Common myeloid progenitor, CD34-positive (primary cell): ENCODE results near the gene EXOC6B.

Source experiments
- CTCF ChIA-PET: fragments of 350-600 bp; sonication (Branson Sonifier 250); formaldehyde crosslinking; loops from one replicate; lab custom pipeline; 2021; ENCODE audit warnings: antibody characterized with exemption; lab: Charles Lee
- POLR2A ChIA-PET: fragments of 350-600 bp; sonication (Branson Sonifier 250); formaldehyde crosslinking; loops from one replicate; lab custom pipeline; 2021; ENCODE audit warnings: antibody characterized with exemption; lab: Charles Lee
- DNase-seq, 3 donors: peaks; one replicate each; pipeline versions ENCODE4 v3.0.0 to v3.0.0-alpha.2; 2013
- H3K27ac ChIP-seq, 2 experiments: 1 replicate in 1 of 2; 2 replicates in 1 of 2; pipeline ENCODE4 v1.7.0; 2013; ENCODE audit warnings: inconsistent platforms in 2 of 2, low read length in 2 of 2, mild to moderate bottlenecking in 2 of 2, low read depth in 1 of 2, moderate library complexity in 1 of 2; ENCODE audit not compliant: severe bottlenecking in 2 of 2, insufficient read depth in 1 of 2, poor library complexity in 1 of 2
- H3K27me3 ChIP-seq, 5 experiments: replicated peaks in 2 of 5; 1 replicate in 3 of 5; 2 replicates in 2 of 5; pipeline versions ENCODE4 v1.6.1 to v1.7.0; 2013; ENCODE audit warnings: low read length in 4 of 5, mild to moderate bottlenecking in 2 of 5, moderate library complexity in 2 of 5, inconsistent platforms in 1 of 5; ENCODE audit not compliant: insufficient read depth in 5 of 5, control insufficient read depth in 4 of 5
- H3K36me3 ChIP-seq, 4 experiments: 1 replicate in 2 of 4; 2 replicates in 2 of 4; pipeline versions ENCODE4 v1.6.1 to v1.7.0; 2013; ENCODE audit warnings: low read length in 3 of 4, control low read depth in 1 of 4, mild to moderate bottlenecking in 1 of 4; ENCODE audit not compliant: control insufficient read depth in 4 of 4, insufficient read depth in 4 of 4
- H3K4me1 ChIP-seq, 4 experiments: 1 replicate in 3 of 4; 2 replicates in 1 of 4; pipeline versions ENCODE4 v1.6.1 to v1.7.1; 2013; ENCODE audit warnings: low read length in 3 of 4, mild to moderate bottlenecking in 3 of 4, control low read depth in 1 of 4, inconsistent platforms in 1 of 4, moderate library complexity in 1 of 4; ENCODE audit not compliant: control insufficient read depth in 4 of 4, insufficient read depth in 4 of 4; ENCODE audit errors: control extremely low read depth in 1 of 4
- H3K4me3 ChIP-seq, 7 experiments: 1 replicate in 4 of 7; 2 replicates in 3 of 7; pipeline versions ENCODE4 v1.5.1 to v1.7.0; 2013; ENCODE audit warnings: mild to moderate bottlenecking in 7 of 7, low read length in 6 of 7, moderate library complexity in 6 of 7, inconsistent platforms in 2 of 7, low read depth in 2 of 7, control low read depth in 1 of 7; ENCODE audit not compliant: insufficient read depth in 4 of 7, control insufficient read depth in 1 of 7; ENCODE audit errors: extremely low read depth in 1 of 7
- H3K9me3 ChIP-seq, 5 experiments: 1 replicate in 4 of 5; 2 replicates in 1 of 5; pipeline versions ENCODE4 v1.6.1 to v1.7.1; 2013; ENCODE audit warnings: low read length in 4 of 5, mild to moderate bottlenecking in 2 of 5, inconsistent platforms in 1 of 5, low read depth in 1 of 5, moderate library complexity in 1 of 5; ENCODE audit not compliant: control insufficient read depth in 4 of 5, insufficient read depth in 2 of 5; ENCODE audit errors: control extremely low read depth in 1 of 5
- WGBS: methylation state at CpG from one replicate; pipeline ENCODE4 v1.1.5; 2013; ENCODE audit not compliant: insufficient coverage; 5-methylcytosine and 5-hydroxymethylcytosine counted together

EXOC6B gene

DNA sequence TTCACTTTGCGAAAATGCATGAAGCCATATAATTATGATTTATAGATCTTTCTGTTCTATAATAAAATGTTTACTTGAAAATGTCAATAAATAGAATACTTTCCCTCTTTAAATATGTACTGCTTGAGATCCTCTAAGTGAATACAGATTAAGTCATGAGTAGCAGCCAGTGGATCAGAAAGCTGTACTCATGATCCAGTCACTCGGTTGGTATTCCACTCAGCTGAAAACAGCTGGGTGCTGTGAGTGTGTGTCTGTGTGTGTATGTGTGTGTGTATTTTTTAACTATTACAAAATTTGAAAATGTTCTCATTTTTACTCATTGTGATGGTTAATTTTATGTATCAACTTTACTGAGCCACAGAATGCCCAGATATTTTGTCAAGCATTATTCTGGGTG is 536.5 kb downstream of the EXOC6B start:
- DNase-seq, result no peak
- no peak overlapping the region for H3K4me3 ChIP-seq
- no peaks in the 10 kb centered on the region for H3K27me3 ChIP-seq
- H3K36me3 ChIP-seq, result no peaks in the 10 kb centered on the region
- ChIA-PET POLR2A (no interaction called here), CTCF (no interaction called here)
- no peak overlapping the region for H3K27ac ChIP-seq
- H3K9me3 ChIP-seq, result no peaks in the 10 kb centered on the region
- no peaks in the 10 kb centered on the region for H3K4me1 ChIP-seq
- WGBS, result no CpG with 5 or more reads among the region's 2 CpGs

DNA sequence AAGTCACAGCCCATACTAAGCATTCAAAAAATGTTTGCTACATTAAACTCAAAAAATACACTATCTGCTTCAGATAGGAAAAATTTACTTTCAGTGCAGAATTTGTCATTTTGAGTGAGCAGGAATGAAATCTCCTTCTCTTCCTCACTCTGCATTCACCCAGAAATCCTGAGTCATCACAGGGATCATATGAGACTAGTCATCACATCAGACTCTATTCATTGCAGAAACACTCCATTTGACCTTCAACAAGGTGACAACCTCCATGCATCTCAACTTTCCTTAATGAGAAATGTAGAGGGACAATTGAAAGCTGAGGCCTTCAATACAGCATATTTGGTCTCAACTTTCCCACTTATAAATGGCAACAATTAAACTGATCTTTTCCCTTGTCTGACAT is 547.8 kb downstream of the EXOC6B start:
- DNase-seq, result no peak
- H3K36me3 ChIP-seq, result no peaks in the 10 kb centered on the region
- CTCF ChIA-PET, result no interaction called here
- POLR2A ChIA-PET, result no interaction called here
- H3K4me1 ChIP-seq, result no peaks in the 10 kb centered on the region
- H3K4me3 ChIP-seq, result no peak overlapping the region
- no peaks in the 10 kb centered on the region for H3K9me3 ChIP-seq
- H3K27ac ChIP-seq, result no peak overlapping the region
- H3K27me3 ChIP-seq, result no peaks in the 10 kb centered on the region

DNA sequence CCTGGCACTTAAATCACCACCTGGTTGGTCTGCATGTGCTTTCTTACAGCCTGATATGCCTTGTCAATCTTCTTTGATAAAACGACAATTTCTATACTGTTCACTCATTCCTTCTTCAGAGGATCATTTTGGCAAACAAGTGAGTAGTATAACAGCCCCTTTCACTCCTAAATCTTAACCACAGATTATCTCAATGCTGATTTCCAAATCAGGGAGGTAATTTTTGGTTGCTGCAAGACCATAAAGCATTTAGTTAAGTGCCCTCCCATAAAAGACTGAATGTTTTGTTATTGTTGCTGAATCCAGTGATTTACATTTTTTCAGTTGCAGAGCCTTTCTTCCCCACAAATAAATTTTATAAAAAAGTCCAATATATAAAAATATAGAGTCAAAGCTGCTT is 549.0 kb downstream of the EXOC6B start:
- H3K27ac ChIP-seq, result no peak overlapping the region
- no peaks in the 10 kb centered on the region for H3K36me3 ChIP-seq
- no peaks in the 10 kb centered on the region for H3K9me3 ChIP-seq
- WGBS, result 100% methylated on average over 1 of the region's 1 CpG
- ChIA-PET POLR2A (no interaction called here), CTCF (no interaction called here)
- no peak for DNase-seq
- no peaks in the 10 kb centered on the region for H3K4me1 ChIP-seq
- no peaks in the 10 kb centered on the region for H3K27me3 ChIP-seq
- no peak overlapping the region for H3K4me3 ChIP-seq

DNA sequence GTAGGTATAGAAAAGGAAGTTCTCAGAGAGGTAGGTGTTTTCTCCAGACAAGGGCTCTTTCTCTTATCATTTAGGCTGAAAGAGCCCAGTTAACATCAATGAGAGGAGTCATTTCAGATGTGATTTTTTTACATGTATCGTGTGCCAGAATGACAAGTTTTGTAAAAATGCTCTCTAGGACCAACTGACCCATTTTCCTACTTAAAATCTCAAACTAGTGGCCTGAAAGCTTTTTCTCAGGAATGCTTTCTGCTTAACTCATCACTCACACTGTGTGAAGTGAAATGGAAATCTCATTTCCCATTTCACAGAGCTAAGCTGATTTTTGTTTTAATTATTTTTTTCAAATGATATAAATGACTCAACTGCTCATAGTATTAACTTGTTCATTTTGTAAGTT is 549.5 kb downstream of the EXOC6B start:
- Histone ChIP-seq H3K36me3 (no peaks in the 10 kb centered on the region), H3K27ac (no peak overlapping the region), H3K27me3 (peaks cover 0 to 2% (median 0%) of the 10 kb centered on the region in 5 experiments), H3K4me3 (no peak overlapping the region), H3K4me1 (no peaks in the 10 kb centered on the region), H3K9me3 (no peaks in the 10 kb centered on the region)
- no CpG with 5 or more reads among the region's 1 CpG for WGBS
- ChIA-PET CTCF (no interaction called here), POLR2A (no interaction called here)
- DNase-seq, result no peak

DNA sequence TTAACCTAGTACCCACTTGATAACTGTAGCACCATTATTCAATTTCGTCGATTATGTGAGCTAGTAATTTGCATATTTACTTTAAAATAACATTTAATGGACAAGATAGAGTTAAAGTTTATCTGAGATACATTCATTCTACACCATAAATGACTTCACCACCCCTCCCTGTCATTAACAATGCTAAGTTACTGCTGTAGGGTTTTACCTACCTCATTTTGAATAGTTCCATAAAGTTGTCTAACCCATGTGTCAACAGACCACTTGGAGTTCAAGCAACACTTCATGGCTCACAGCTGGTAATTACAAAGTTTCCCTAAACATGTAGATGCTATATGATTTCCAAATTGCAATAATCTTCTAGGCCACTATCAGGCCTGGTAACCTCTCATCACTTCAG is 550.7 kb downstream of the EXOC6B start:
- CTCF ChIA-PET, result no interaction called here
- H3K9me3 ChIP-seq, result no peaks in the 10 kb centered on the region
- no peak overlapping the region for H3K27ac ChIP-seq
- H3K27me3 ChIP-seq, result peaks cover 0 to 2% (median 0%) of the 10 kb centered on the region in 5 experiments
- no peak for DNase-seq
- H3K4me1 ChIP-seq, result no peaks in the 10 kb centered on the region
- no CpG with 5 or more reads among the region's 2 CpGs for WGBS
- no peak overlapping the region for H3K4me3 ChIP-seq
- no peaks in the 10 kb centered on the region for H3K36me3 ChIP-seq
- POLR2A ChIA-PET, result no interaction called here

DNA sequence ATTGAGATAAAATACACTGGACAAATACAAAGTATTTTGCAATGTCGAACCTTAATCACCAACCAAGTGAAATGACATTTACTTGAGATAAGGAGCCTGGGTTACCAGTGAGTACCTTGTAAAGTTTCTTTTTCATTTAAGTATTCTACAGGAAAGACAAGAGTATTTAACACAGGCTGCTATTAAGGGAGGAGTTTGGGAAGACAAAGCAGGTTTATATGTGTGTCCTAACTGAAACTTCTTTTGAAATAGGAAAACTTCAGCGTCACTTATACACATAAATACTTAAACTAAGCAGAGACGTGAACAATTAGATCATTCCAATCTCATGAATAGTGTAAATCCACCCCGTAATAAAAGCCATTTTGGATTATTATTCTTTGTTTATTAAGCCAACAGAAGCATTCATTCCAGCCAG is 551.4 kb downstream of the EXOC6B start:
- POLR2A ChIA-PET, result no interaction called here

DNA sequence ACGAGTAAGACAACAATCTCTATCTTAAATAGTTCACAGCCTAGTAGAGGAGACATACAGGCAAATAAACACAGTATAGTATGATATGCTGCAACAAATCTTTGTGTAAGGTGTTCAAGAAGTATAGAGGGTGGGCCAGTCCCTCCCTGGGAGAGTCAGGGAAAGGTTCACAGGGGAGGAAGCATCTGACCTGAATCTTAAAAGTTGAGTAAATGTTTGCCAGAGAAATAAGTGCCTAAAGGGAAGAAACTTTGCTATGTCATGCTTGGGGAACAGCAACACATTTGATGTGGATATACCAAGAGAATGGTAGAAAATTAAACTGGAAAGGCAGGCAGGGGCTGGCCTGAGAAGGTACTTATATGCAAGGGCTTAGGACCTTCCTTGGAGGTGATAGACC is 552.4 kb downstream of the EXOC6B start:
- Histone ChIP-seq H3K9me3 (no peaks in the 10 kb centered on the region), H3K4me1 (no peaks in the 10 kb centered on the region), H3K4me3 (no peak overlapping the region), H3K27me3 (peaks cover 0 to 2% (median 0%) of the 10 kb centered on the region in 5 experiments), H3K27ac (no peak overlapping the region), H3K36me3 (no peaks in the 10 kb centered on the region)
- POLR2A ChIA-PET, result no interaction called here
- no CpG with 5 or more reads among the region's 1 CpG for WGBS
- DNase-seq, result no peak
- CTCF ChIA-PET, result no interaction called here

More for the DNA sequence above, 551.4 kb downstream of the EXOC6B start:
- CTCF ChIA-PET, result no interaction called here
- no peak overlapping the region for H3K4me3 ChIP-seq
- H3K9me3 ChIP-seq, result no peaks in the 10 kb centered on the region
- no peak overlapping the region for H3K27ac ChIP-seq
- no peaks in the 10 kb centered on the region for H3K4me1 ChIP-seq
- 100% methylated on average over 1 of the region's 4 CpGs for WGBS
- no peak for DNase-seq
- H3K27me3 ChIP-seq, result peaks cover 0 to 2% (median 0%) of the 10 kb centered on the region in 5 experiments
- H3K36me3 ChIP-seq, result no peaks in the 10 kb centered on the region
